HEK293 (cell line): ENCODE results near the gene LST1.

Source experiments
- AEBP2 ChIP-seq: fragments of 450-650 bp; formaldehyde crosslinking; IDR thresholded peaks from 2 replicates; pipeline ENCODE4 v1.5.1; 2016; ENCODE audit warnings: missing biosample characterization, missing genetic modification characterization, borderline replicate concordance
- BCL11A ChIP-seq: fragments of 450-650 bp; formaldehyde crosslinking; IDR thresholded peaks from 2 replicates; pipeline ENCODE4 v1.5.1; 2016; ENCODE audit warnings: low read depth, missing biosample characterization, missing genetic modification characterization
- BCL11B ChIP-seq: fragments of 450-650 bp; formaldehyde crosslinking; IDR thresholded peaks from 2 replicates; pipeline ENCODE4 v1.5.1; 2016; ENCODE audit warnings: low read depth, missing biosample characterization, missing genetic modification characterization
- GLI2 ChIP-seq: fragments of 450-650 bp; formaldehyde crosslinking; IDR thresholded peaks from 2 replicates; pipeline ENCODE4; 2017; ENCODE audit warnings: missing biosample characterization, missing genetic modification characterization, low read depth, borderline replicate concordance
- IKZF3 ChIP-seq: fragments of 450-650 bp; IDR thresholded peaks from 2 replicates; pipeline ENCODE4 v1.5.0; 2018; ENCODE audit warnings: missing biosample characterization, mild to moderate bottlenecking, missing genetic modification characterization, moderate library complexity
- KLF9 ChIP-seq: fragments of 450-650 bp; formaldehyde crosslinking; IDR thresholded peaks from 2 replicates; pipeline ENCODE4 v1.5.1; 2016; ENCODE audit warnings: missing biosample characterization, missing genetic modification characterization, low read depth
- SP2 ChIP-seq: fragments of 450-650 bp; formaldehyde crosslinking; IDR thresholded peaks from 2 replicates; pipeline ENCODE4 v1.5.1; 2016; ENCODE audit warnings: missing biosample characterization, missing genetic modification characterization
- SP3 ChIP-seq: fragments of 450-650 bp; formaldehyde crosslinking; IDR thresholded peaks from 2 replicates; pipeline ENCODE4 v1.5.1; 2016; ENCODE audit warnings: missing biosample characterization, missing genetic modification characterization
- TCF7L2 ChIP-seq: IDR thresholded peaks from 2 replicates; pipeline ENCODE4 v1.6.1; 2011; ENCODE audit warnings: low read depth, mild to moderate bottlenecking, inconsistent platforms, low read length, moderate library complexity, borderline replicate concordance
- YY1 ChIP-seq: fragments of 450-650 bp; formaldehyde crosslinking; IDR thresholded peaks from 2 replicates; pipeline ENCODE4 v1.5.1; 2018; ENCODE audit warnings: missing biosample characterization, missing genetic modification characterization
- ZBTB1 ChIP-seq: fragments of 450-650 bp; formaldehyde crosslinking; IDR thresholded peaks from 2 replicates; pipeline ENCODE4 v1.5.1; 2016; ENCODE audit warnings: missing biosample characterization, missing genetic modification characterization
- ZBTB44 ChIP-seq: fragments of 450-650 bp; IDR thresholded peaks from 2 replicates; pipeline ENCODE4 v1.5.1; 2018; ENCODE audit warnings: missing biosample characterization, mild to moderate bottlenecking, missing genetic modification characterization
- ZFHX2 ChIP-seq: fragments of 450-650 bp; formaldehyde crosslinking; conservative IDR thresholded peaks from 2 replicates; pipeline ENCODE4 v1.5.1; 2016; ENCODE audit warnings: missing biosample characterization, missing genetic modification characterization
- ZNF138 ChIP-seq: fragments of 450-650 bp; formaldehyde crosslinking; IDR thresholded peaks from 2 replicates; pipeline ENCODE4 v1.5.1; 2016; ENCODE audit warnings: missing biosample characterization, missing genetic modification characterization, borderline replicate concordance
- ZNF19 ChIP-seq: fragments of 450-650 bp; formaldehyde crosslinking; IDR thresholded peaks from 2 replicates; pipeline ENCODE4; 2016; ENCODE audit warnings: missing biosample characterization, missing genetic modification characterization, low read depth
- ZNF23 ChIP-seq: fragments of 450-650 bp; formaldehyde crosslinking; IDR thresholded peaks from 2 replicates; pipeline ENCODE4 v1.5.1; 2016; ENCODE audit warnings: missing biosample characterization, missing genetic modification characterization, borderline replicate concordance
- ZNF248 ChIP-seq: fragments of 450-650 bp; formaldehyde crosslinking; IDR thresholded peaks from 2 replicates; pipeline ENCODE4 v1.5.1; 2017; ENCODE audit warnings: missing biosample characterization, missing genetic modification characterization
- ZNF274 ChIP-seq, 2 experiments: fragments of 200-500 bp in 1 of 2; fragments of 450-650 bp in 1 of 2; sonication (Bioruptor generic) in 1 of 2; formaldehyde crosslinking in 1 of 2; IDR thresholded peaks; 2 replicates each; pipeline versions ENCODE4 v1.5.1 to v1.6.1; 2014 to 2016; ENCODE audit warnings: borderline replicate concordance in 1 of 2, inconsistent platforms in 1 of 2, low read length in 1 of 2, missing biosample characterization in 1 of 2, missing genetic modification characterization in 1 of 2
- ZNF311 ChIP-seq: fragments of 450-650 bp; formaldehyde crosslinking; IDR thresholded peaks from 2 replicates; pipeline ENCODE4 v1.5.1; 2017; ENCODE audit warnings: missing biosample characterization, missing genetic modification characterization, borderline replicate concordance
- ZNF341 ChIP-seq: fragments of 450-650 bp; formaldehyde crosslinking; IDR thresholded peaks from 2 replicates; pipeline ENCODE4; 2016; ENCODE audit warnings: low read depth, missing biosample characterization, missing genetic modification characterization
- ZNF394 ChIP-seq: fragments of 450-650 bp; formaldehyde crosslinking; IDR thresholded peaks from 2 replicates; pipeline ENCODE4 v1.5.1; 2016; ENCODE audit warnings: missing biosample characterization, missing genetic modification characterization, mild to moderate bottlenecking, moderate library complexity, borderline replicate concordance
- ZNF404 ChIP-seq: fragments of 450-650 bp; formaldehyde crosslinking; IDR thresholded peaks from 2 replicates; pipeline ENCODE4 v1.5.1; 2017; ENCODE audit warnings: missing biosample characterization, missing genetic modification characterization
- ZNF423 ChIP-seq: fragments of 450-650 bp; formaldehyde crosslinking; IDR thresholded peaks from 2 replicates; pipeline ENCODE4 v1.5.1; 2016; ENCODE audit warnings: missing biosample characterization, missing genetic modification characterization
- ZNF548 ChIP-seq: fragments of 450-650 bp; formaldehyde crosslinking; IDR thresholded peaks from 2 replicates; pipeline ENCODE4 v1.5.1; 2016; ENCODE audit warnings: missing biosample characterization, missing genetic modification characterization
- ZNF549 ChIP-seq: fragments of 450-650 bp; IDR thresholded peaks from 2 replicates; pipeline ENCODE4 v1.5.1; 2018; ENCODE audit warnings: missing biosample characterization, missing genetic modification characterization, mild to moderate bottlenecking, inconsistent platforms, moderate library complexity
- ZNF555 ChIP-seq: fragments of 450-650 bp; formaldehyde crosslinking; conservative IDR thresholded peaks from 2 replicates; pipeline ENCODE4 v1.5.1; 2017; ENCODE audit warnings: missing biosample characterization, mild to moderate bottlenecking, missing genetic modification characterization, inconsistent platforms
- ZNF571 ChIP-seq: fragments of 450-650 bp; formaldehyde crosslinking; IDR thresholded peaks from 2 replicates; pipeline ENCODE4 v1.5.0; 2017; ENCODE audit warnings: missing biosample characterization, missing genetic modification characterization
- ZNF768 ChIP-seq: fragments of 450-650 bp; formaldehyde crosslinking; IDR thresholded peaks from 2 replicates; pipeline ENCODE4 v1.5.1; 2018; ENCODE audit warnings: missing biosample characterization, mild to moderate bottlenecking, missing genetic modification characterization
- ZNF792 ChIP-seq: fragments of 450-650 bp; formaldehyde crosslinking; IDR thresholded peaks from 2 replicates; pipeline ENCODE4 v1.5.1; 2016; ENCODE audit warnings: missing biosample characterization, missing genetic modification characterization
- TF ChIP-seq, protein P1 (sequence below): fragments of 450-650 bp; formaldehyde crosslinking; conservative IDR thresholded peaks from 2 replicates; pipeline ENCODE4 v1.5.1; 2016; ENCODE audit warnings: low read depth, missing biosample characterization, missing genetic modification characterization
- TF ChIP-seq, protein P2 (sequence below): fragments of 450-650 bp; formaldehyde crosslinking; IDR thresholded peaks from 2 replicates; pipeline ENCODE4 v1.5.1; 2016; ENCODE audit warnings: missing biosample characterization, missing genetic modification characterization

LST1 gene

DNA sequence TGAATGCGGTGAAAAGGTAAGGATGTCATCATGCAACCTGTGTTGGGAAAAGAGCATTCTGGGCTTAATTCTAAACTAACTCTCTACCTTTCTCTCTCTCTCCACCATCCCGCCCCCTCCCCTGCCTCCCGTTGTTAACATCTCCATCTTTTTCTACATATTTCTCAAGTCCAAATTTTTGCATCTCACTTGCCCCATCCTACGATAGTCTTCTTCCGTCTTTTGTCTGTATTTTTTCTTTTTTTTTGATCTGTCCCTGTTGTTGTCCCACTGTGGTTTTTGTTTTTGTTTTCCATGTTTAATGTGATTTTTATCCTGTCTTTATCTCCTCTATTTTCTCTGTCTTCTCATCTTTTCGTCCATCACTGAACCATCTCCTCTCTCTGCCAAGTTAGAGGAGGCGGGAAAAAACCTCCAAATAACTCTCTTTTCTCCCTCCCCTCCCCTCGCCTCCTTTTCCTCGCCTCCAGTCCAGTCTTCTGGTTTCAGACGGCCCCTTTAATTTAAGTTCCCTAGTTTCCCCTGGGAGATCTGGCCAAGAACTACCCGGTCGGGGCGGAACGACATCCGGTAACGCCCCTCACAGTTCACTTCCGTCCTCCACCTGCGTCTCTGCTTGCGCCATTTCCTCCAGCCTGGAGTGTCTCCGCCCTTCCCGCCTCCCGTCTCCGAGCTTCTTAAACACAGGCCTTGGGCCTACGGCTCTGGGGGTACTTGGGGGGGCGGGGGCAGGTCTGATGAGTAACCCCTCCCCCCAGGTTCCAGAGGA, 38.9 kb upstream of the LST1 start, which contains the start of gene NFKBIL1 (continued):
- peak; percentile 67; the same call in 1 of the 2 replicates for TF ChIP-seq ZBTB44 (tag by site-specific recombination)
- peak; percentile 50; the same call in 1 of the 2 replicates for TF ChIP-seq ZNF341 (tag by site-specific recombination)
- peak; percentile 87 for TF ChIP-seq YY1 (tag by site-specific recombination)
- no peak for TF ChIP-seq ZNF23 (tag by site-specific recombination)
- no peak for TF ChIP-seq ZNF274 (IDR thresholded peaks at IDR 0.05; ENCODE audit: low read length)
- TF ChIP-seq ZNF274 (tag by site-specific recombination; IDR thresholded peaks at IDR 0.05; ENCODE audit: borderline replicate concordance): no peak
- TF ChIP-seq ZNF19 (tag by site-specific recombination): no peak
- TF ChIP-seq, protein P1, sequence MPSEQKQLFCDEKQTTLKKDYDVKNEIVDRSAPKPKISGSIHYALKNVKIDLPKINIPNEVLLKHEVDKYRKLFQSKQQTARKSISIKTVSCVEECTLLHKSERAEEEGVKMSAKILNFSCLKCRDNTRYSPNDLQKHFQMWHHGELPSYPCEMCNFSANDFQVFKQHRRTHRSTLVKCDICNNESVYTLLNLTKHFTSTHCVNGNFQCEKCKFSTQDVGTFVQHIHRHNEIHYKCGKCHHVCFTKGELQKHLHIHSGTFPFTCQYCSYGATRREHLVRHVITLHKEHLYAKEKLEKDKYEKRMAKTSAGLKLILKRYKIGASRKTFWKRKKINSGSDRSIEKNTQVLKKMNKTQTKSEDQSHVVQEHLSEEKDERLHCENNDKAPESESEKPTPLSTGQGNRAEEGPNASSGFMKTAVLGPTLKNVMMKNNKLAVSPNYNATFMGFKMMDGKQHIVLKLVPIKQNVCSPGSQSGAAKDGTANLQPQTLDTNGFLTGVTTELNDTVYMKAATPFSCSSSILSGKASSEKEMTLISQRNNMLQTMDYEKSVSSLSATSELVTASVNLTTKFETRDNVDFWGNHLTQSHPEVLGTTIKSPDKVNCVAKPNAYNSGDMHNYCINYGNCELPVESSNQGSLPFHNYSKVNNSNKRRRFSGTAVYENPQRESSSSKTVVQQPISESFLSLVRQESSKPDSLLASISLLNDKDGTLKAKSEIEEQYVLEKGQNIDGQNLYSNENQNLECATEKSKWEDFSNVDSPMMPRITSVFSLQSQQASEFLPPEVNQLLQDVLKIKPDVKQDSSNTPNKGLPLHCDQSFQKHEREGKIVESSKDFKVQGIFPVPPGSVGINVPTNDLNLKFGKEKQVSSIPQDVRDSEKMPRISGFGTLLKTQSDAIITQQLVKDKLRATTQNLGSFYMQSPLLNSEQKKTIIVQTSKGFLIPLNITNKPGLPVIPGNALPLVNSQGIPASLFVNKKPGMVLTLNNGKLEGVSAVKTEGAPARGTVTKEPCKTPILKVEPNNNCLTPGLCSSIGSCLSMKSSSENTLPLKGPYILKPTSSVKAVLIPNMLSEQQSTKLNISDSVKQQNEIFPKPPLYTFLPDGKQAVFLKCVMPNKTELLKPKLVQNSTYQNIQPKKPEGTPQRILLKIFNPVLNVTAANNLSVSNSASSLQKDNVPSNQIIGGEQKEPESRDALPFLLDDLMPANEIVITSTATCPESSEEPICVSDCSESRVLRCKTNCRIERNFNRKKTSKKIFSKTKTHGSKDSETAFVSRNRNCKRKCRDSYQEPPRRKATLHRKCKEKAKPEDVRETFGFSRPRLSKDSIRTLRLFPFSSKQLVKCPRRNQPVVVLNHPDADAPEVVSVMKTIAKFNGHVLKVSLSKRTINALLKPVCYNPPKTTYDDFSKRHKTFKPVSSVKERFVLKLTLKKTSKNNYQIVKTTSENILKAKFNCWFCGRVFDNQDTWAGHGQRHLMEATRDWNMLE (tag by site-specific recombination): peak; percentile 90
- peak; percentile 77 for TF ChIP-seq IKZF3 (tag by site-specific recombination)
- TF ChIP-seq BCL11B: peak; percentile 32; the same call in 1 of the 2 replicates
- TF ChIP-seq ZNF555 (tag by site-specific recombination): no peak
- TF ChIP-seq GLI2: no peak; the same call in 1 of the 2 replicates
- TF ChIP-seq BCL11A (tag by site-specific recombination): no peak
- TF ChIP-seq AEBP2: no peak
- no peak for TF ChIP-seq ZNF571 (tag by site-specific recombination)
- no peak for TF ChIP-seq ZNF311
- TF ChIP-seq SP2 (tag by site-specific recombination): peak; percentile 99
- peak; percentile 99 for TF ChIP-seq SP3 (tag by site-specific recombination)
- no peak for TF ChIP-seq ZNF138
- TF ChIP-seq TCF7L2: no peak
- TF ChIP-seq ZNF768 (tag by site-specific recombination): no peak
- no peak for TF ChIP-seq ZNF792
- no peak for TF ChIP-seq ZNF549 (tag by site-specific recombination)
- no peak for TF ChIP-seq ZBTB1 (tag by site-specific recombination)
- no peak for TF ChIP-seq ZNF248 (tag by site-specific recombination)
- peak; percentile 57 for TF ChIP-seq ZNF394 (tag by site-specific recombination)
- TF ChIP-seq, protein P2, sequence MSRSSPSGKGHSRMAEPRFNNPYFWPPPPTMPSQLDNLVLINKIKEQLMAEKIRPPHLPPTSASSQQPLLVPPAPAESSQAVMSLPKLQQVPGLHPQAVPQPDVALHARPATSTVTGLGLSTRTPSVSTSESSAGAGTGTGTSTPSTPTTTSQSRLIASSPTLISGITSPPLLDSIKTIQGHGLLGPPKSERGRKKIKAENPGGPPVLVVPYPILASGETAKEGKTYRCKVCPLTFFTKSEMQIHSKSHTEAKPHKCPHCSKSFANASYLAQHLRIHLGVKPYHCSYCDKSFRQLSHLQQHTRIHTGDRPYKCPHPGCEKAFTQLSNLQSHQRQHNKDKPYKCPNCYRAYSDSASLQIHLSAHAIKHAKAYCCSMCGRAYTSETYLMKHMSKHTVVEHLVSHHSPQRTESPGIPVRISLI (tag by site-specific recombination): no peak
- no peak for TF ChIP-seq ZNF548 (tag by site-specific recombination)
- TF ChIP-seq ZNF423: no peak
- TF ChIP-seq KLF9 (tag by site-specific recombination): peak; percentile 81
- no peak for TF ChIP-seq ZFHX2 (tag by site-specific recombination)
- no peak for TF ChIP-seq ZNF404 (tag by site-specific recombination)
